Measurements from ENCODE around the gene LNP1. TPM values are rescaled to one million over a fixed set of nuclear protein-coding genes. Genes with fewer than 3 reads are reported as not detected.
A peak's percentile ranks its signal among the peaks of the same experiment; 100 is the strongest.
"Not testable (repeated sequence)": the region's sequence is repeated elsewhere in the genome, so short reads cannot be mapped to it uniquely, and the experiment has no call there.

The LNP1 gene
- total and polyA plus RNA-seq, 8 donors, result 1.1 to 2.4 (median 1.5) TPM

DNA sequence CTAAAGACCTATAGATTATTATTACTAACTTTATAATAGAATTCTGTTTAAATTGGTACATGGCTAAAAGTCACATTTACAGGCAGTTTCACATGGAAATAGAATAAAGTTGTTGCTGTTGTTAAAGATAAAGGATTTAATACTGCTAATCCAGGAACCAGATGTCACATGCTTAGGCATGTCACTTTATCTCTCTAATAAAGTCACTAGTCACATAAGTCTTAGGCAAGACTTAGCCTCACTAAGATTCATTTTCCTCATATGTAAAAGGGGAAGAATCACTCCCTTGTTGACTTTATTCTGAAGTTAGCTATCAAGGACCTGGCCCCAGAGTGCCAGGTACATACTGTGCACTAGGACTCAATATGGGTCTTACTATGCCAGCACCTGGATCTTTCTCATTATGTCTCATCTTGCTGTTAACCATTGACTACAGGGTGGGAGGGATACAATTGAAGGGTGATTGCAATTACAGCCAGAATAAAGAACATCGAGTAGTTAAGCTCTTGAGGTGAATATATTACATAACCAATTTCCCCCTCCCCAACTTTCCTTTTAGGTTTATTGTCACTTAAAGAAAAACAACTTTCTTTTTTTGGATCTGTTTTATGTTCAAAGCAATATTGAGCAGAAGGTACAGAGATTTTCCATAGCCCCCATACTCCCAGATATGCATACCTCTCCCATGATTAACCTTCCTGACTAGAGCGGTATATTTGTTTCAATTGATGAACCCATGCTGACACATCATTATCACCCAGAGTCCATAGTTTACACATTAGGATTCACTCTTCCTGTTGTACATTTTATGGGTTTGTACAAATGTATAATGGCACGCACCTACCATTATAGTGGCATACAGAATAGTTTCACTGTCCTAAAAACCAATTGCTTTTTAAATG is 36.6 kb downstream of the LNP1 start:
- FAIRE-seq (no peak), DNase-seq (peak in 3 of 6 donors; percentile 47 to 50 (median 48)), ATAC-seq (peak; percentile 87 to 97 (median 91))
- H3K4me1 ChIP-seq, result peaks cover 10 to 18% (median 10%) of the 10 kb centered on the region in 3 donors
- H3K27ac ChIP-seq, result peak overlapping the region in 2 of 4 donors; percentile 8 to 28
- TF ChIP-seq, protein P1, sequence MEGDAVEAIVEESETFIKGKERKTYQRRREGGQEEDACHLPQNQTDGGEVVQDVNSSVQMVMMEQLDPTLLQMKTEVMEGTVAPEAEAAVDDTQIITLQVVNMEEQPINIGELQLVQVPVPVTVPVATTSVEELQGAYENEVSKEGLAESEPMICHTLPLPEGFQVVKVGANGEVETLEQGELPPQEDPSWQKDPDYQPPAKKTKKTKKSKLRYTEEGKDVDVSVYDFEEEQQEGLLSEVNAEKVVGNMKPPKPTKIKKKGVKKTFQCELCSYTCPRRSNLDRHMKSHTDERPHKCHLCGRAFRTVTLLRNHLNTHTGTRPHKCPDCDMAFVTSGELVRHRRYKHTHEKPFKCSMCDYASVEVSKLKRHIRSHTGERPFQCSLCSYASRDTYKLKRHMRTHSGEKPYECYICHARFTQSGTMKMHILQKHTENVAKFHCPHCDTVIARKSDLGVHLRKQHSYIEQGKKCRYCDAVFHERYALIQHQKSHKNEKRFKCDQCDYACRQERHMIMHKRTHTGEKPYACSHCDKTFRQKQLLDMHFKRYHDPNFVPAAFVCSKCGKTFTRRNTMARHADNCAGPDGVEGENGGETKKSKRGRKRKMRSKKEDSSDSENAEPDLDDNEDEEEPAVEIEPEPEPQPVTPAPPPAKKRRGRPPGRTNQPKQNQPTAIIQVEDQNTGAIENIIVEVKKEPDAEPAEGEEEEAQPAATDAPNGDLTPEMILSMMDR (IDR thresholded peaks at IDR 0.05), result no peak
- intact Hi-C loops (cut with DNase I), result no loop called here
- no peaks in the 10 kb centered on the region for H3K27me3 ChIP-seq
- no peaks in the 10 kb centered on the region for H3K9me3 ChIP-seq
- H3K36me3 ChIP-seq, result no peaks in the 10 kb centered on the region
- H3K4me3 ChIP-seq, result no peak overlapping the region
- 70 to 73% methylated on average over 3 of the region's 3 CpGs for WGBS, 2 donors

DNA sequence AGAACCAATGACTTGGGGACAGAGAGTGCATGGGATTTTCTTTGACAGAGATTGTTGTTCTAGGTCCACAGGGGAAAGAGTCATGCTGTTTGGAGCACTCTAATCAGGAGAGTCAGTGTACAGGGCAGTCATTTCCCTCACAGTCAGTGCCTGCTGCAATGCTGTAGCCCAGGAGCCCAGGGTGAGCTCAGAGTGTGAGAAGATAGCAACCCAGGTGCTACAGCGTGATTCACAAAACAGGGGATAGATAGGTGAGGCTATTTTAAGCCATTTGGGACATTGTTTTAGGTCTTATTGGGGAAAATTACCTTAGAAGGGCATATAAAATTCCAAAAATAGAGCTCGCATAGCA is 37.3 kb downstream of the LNP1 start:
- H3K27ac ChIP-seq, result peak overlapping the region in 2 of 4 donors; percentile 8 to 28
- no peak overlapping the region for H3K4me3 ChIP-seq
- WGBS, 2 donors, result 73 to 80% methylated on average over 2 of the region's 2 CpGs
- H3K27me3 ChIP-seq, result no peaks in the 10 kb centered on the region
- H3K4me1 ChIP-seq, result peaks cover 10 to 18% (median 10%) of the 10 kb centered on the region in 3 donors
- DNase-seq, result peak in 3 of 6 donors; percentile 12 to 46 (median 15)
- H3K36me3 ChIP-seq, result no peaks in the 10 kb centered on the region
- peak; percentile 66 to 86 (median 76) for ATAC-seq
- FAIRE-seq, result no peak
- intact Hi-C loops (cut with DNase I), result no loop called here
- TF ChIP-seq, protein P1 (IDR thresholded peaks at IDR 0.05), result no peak
- no peaks in the 10 kb centered on the region for H3K9me3 ChIP-seq

DNA sequence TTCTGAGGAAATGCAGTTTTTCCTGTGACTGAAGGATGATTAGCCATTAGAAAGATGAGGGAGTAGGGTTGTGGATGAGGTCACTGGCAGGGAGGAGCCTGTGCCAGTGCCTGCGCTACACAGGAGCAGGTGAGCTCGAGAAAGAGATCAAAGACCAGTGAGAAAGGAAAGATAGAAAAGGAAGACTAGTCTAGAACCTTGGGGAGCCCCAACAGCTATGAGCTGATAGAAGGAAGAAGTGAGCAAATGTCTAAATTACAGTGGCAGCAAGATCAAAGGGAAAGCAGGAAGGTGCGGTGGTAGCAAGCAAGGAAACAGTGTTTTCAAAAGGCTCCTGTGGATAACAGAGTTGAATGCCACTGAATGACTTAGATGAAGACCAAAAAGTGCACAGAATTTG is 39.6 kb downstream of the LNP1 start:
- ATAC-seq (no peak), FAIRE-seq (no peak), DNase-seq (no peak)
- WGBS, 2 donors, result 93 to 94% methylated on average over 3 of the region's 3 CpGs
- Histone ChIP-seq H3K27me3 (no peaks in the 10 kb centered on the region), H3K4me3 (no peak overlapping the region), H3K36me3 (no peaks in the 10 kb centered on the region), H3K9me3 (no peaks in the 10 kb centered on the region), H3K4me1 (peaks cover 10 to 18% (median 10%) of the 10 kb centered on the region in 3 donors), H3K27ac (no peak overlapping the region)
- intact Hi-C loops (cut with DNase I), result no loop called here
- TF ChIP-seq, protein P1 (IDR thresholded peaks at IDR 0.05), result no peak

DNA sequence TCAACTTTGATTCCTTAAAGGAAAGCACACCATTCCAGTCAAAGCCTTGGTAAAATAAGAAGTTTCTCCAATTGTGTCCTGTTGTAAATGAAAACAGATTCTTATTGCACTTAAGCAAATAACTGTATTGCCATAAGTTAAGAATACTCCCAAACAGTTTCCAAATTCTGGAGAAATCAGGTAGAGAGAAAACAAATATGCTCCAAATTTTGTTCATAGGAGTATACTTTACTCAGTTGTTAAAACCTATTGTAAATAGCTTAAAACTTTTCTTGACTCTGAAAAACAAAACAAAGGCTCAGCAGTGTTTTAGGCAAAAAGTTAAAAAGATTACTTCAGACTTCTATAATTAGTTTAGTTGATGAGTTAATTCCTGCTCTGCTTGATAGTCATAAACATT is 42.4 kb downstream of the LNP1 start:
- DNase-seq (no peak), ATAC-seq (no peak), FAIRE-seq (peak; percentile 9)
- Histone ChIP-seq H3K9me3 (no peaks in the 10 kb centered on the region), H3K4me3 (no peak overlapping the region), H3K27ac (no peak overlapping the region), H3K36me3 (no peaks in the 10 kb centered on the region), H3K4me1 (peaks cover 7 to 17% (median 9%) of the 10 kb centered on the region in 3 donors), H3K27me3 (no peaks in the 10 kb centered on the region)
- intact Hi-C loops (cut with DNase I), result no loop called here
- TF ChIP-seq, protein P1 (IDR thresholded peaks at IDR 0.05), result no peak

DNA sequence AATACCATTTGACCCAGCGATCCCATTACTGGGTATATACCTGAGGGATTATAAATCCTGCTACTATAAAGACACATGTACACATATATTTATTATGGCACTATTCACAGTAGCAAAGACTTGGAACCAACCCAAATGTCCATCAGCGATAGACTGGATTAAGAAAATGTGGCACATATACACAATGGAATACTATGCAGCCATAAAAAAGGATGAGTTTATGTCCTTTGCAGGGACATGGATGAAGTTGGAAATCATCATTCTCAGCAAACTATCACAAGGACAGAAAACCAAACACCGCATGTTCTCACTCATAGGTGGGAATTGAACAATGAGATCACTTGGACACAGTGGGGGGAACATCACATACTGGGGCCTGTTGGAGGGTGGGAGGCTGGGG is 45.7 kb downstream of the LNP1 start:
- FAIRE-seq; H3K9me3 ChIP-seq; H3K36me3 ChIP-seq; intact Hi-C loops (cut with DNase I); H3K4me3 ChIP-seq; DNase-seq; H3K27me3 ChIP-seq; ATAC-seq; H3K27ac ChIP-seq: not testable (repeated sequence)
- WGBS, 2 donors, result 96 to 99% methylated on average over 3 of the region's 3 CpGs
- peaks cover 0 to 21% (median 12%) of the 10 kb centered on the region in 3 donors for H3K4me1 ChIP-seq

Data from pancreas (tissue), 10 donors.